ENCODE measurements around the gene DACH1.
"Not testable (repeated sequence)": the region's sequence is repeated elsewhere in the genome, so short reads cannot be mapped to it uniquely, and the experiment has no call there.

DACH1 gene
- total RNA-seq: 0 to 2.4 (median 0.04) reads per million in 17 experiments

- peak; percentile 46 to 72 (median 69) for DNase-seq
Measured at GRCh38 chr13:71867131-71867814, at the start of gene DACH1. TSS of gene DACH1 (minus strand) at chr13:71867204.

- DNase-seq: no peak
Measured at GRCh38 chr13:71913717-71914116, 46.7 kb upstream of the DACH1 start.

DNA sequence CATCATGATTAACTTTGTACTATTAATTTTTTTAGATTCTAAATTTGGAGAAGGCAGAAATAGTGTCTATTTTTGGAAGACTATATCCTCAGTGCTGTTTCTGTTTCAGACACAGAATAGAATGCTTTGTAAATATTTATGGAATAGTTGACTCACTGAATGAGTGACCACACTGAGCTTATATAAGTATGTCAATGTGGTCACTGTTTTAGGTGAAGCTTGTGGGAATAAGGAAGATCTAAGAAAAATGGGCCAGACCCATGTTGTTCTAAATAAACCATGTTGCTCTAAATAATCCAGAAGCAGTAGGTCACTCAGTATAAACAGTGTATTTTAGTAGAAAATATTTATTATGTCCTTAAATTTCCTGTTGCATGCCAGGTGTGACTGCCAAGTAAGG lies 45.5 kb upstream of the DACH1 start:
- no peak for DNase-seq

- peak in 3 of 4 experiments; percentile 2 to 19 (median 7) for DNase-seq
Measured at GRCh38 chr13:71906448-71906847, 39.4 kb upstream of the DACH1 start.

- DNase-seq: no peak
Measured at GRCh38 chr13:71902676-71903075, 35.7 kb upstream of the DACH1 start.

DNA sequence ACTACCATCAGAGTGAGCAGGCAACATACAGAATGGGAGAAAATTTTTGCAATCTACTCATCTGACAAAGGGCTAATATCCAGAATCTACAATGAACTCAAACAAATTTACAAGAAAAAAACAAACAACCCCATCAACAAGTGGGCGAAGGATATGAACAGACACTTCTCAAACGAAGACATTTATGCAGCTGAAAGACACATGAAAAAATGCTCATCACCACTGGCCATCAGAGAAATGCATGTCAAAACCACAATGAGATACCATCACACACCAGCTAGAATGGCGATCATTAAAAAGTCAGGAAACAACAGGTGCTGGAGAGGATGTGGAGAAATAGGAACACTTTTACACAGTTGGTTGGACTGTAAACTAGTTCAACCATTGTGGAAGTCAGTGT lies 26.5 kb upstream of the DACH1 start:
- DNase-seq: not testable (repeated sequence)

GRCh38 chr13:71886880-71887279 lies 19.9 kb upstream of the DACH1 start:
- no peak for DNase-seq

DNA sequence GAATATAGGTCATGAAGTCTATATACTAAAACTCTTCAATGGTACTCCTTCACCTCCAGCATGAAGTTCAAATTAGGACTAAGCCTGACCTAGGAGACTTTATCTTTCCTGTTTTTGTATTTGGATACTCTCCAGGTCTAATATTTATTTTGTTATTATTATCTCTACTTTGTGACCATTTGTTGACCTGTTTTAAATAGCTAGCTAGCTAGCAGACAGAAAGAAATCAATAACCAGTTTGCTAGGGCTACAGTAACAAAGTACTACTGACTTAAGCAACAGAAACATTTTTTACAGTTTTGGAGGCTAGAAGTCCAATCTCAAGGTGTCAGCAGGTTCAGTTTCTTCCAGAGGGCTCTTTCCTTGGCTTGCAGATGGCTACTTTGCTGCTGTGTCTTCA lies 15.1 kb upstream of the DACH1 start:
- DNase-seq: no peak

DNA sequence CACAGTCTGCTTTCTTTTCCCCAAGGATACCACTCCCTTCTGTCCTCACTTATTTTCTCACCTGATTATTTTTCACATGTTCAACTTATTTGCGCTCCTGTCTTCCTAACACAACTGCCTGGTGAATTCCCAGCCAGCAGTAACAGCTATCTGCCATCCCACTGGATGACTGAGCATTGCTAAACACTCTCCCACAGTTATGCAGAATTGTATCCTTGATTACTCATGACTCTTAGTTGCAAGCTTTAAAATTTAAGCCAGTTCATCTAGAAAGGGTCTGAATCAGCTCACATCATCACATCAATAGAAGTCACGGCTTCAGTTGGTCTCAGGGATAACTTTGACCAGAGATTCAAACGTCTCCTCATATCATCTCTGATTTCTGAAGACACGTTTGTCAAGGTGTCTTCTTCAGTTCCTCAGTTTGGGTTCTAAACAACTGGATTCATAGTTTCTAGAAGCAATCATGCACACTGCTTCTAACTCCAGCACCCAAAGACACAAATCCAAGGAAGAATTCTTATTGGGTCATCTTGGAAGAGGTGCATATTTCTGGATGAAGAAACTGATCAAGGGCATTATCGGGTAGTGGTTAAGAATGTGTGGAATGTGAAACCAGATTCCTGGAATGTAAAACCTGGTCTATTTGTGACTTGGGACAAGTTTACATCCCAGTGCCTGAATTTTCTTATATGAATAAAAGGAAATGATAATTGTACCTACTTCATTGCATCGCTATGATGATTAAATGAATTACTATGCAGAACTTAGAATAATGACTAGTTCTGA lies 13.9 kb upstream of the DACH1 start:
- DNase-seq: no peak

DNA sequence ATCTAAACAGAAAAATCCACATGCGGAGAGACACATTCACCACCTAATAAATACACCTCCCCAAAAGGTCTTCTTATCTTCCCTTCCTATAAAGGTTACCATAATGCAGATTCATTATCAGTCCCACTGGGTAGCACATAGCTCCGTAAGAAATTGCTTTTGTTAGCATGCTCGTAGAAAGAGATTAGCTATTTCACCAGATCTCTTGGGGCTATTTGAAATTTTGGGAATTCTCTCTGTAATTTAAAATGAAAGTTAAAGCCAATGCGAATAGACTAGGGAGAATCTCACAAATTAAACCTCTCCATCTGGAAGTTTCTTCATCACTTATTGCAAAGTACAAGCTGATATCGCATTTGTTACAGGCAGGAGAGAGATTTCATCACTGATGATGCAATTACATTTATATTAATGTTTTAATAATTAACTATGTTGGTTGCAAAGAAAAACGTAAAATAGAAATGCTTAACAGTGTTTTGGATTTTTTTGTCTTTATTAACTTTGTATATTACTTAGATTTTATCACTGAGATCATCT lies 12.9 kb upstream of the DACH1 start:
- no peak for DNase-seq

DNA sequence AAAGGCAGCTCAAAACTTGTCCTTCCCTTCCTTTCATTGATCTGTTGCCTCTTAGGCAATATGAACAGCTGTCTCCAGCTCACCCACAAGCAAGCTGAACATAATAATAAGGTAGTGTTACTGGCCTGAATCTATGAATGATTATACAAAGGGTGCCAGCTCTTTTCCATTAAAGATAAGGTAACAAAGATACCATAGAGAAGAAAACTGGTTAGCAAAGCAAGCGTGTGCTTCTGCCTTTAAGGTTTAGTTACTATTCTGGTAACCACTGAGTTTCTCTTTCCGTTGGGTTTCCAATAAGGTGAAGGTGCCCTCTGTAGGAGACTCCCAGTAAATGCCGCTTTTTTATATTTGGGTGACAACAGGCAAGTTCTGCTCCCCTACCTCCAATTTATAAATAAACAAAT lies 12.1 kb upstream of the DACH1 start:
- DNase-seq: peak; percentile 57 to 73 (median 62)

DNA sequence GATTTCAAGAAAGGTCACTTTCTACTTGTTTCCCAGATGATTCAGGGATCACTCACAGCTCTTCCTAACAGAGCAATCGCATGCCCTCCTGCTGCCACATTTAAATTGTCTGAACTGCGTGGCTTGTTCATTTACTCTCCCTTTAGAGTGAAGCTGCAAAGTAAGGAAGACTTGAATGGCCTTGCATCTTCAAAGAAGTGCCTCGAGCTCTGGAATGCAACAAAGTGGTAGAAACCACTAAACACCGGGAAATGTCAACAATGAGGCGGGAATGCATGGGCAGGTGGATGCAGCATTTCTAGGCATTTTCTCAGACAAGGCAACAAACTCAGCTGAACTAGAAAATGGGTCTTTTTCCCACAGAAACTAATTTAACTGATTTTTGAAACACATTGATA lies 10.3 kb upstream of the DACH1 start:
- no peak for DNase-seq

GRCh38 chr13:71876648-71877255 lies 9.7 kb upstream of the DACH1 start:
- no peak for DNase-seq

DNA sequence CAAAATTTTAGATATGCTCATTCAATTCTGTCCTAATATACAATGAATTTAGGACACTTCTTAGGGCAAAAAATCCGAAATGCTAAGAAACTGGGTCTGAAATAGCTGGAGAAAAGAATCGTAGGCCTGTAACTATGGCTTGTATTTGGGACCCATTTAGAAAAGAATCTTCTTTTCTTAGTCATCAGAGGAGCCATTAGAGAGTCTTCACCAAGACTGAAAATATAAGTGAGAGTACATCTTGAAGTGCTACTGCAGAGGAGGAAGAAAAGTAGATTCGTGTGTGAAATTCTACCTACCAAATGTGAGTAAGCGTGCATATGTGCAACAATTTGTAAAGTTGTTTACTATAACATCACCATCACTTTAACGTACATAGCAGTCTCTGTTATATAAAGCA lies 8.8 kb upstream of the DACH1 start:
- no peak for DNase-seq

- DNase-seq: no peak
Measured at GRCh38 chr13:71874458-71874857, 7.5 kb upstream of the DACH1 start.

DNA sequence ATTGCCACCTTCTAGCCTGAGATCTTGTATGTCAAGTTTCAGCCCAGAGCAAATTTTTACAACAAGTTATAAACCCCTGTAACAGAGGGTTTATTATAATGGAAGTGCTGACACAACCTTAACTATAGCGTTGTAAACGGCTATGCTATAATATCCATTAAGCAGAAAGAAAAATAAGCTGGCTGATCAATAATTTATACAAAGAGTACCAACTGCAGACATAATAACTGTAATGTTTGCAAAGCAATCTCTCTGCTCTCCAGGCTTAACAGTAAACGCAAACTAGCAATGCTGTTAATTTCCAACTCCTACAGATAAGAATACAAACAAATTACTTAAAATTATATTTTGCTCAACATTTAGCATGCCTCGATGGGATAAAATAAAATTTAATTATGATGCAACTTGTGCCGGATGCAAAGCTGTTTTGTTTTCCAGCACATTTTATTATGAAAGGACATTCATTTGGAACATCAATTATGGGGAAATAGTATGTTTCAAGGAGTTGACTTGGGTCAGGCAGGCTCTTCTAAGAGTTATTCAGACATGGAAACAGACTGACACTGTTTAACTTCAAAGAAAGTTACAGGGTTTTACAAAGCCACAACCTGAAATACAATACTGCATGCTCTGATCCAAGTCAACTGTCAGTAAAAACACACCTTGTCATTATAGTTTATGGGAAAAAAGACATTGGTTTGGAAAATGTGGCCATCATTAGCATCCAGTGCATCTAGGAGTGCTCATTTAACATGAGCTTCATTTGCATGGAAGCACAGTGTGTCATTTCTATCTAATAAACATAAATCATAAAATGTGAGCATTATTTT lies 6.6 kb upstream of the DACH1 start:
- DNase-seq: no peak

GRCh38 chr13:71871844-71872243 lies 4.8 kb upstream of the DACH1 start:
- no peak for DNase-seq

GRCh38 chr13:71871176-71871754 lies 4.3 kb upstream of the DACH1 start:
- no peak for DNase-seq

- no peak for DNase-seq
Measured at GRCh38 chr13:71870100-71870499, 3.1 kb upstream of the DACH1 start.

- no peak for DNase-seq
Measured at GRCh38 chr13:71869274-71869673, 2.3 kb upstream of the DACH1 start.

- DNase-seq: peak in 3 of 4 experiments; percentile 7 to 59 (median 42)
Measured at GRCh38 chr13:71866335-71867130, 471 bp downstream of the DACH1 start.
